Hippocampal formation (tissue), 2 donors: ENCODE results near the gene WAPL.
A peak's percentile ranks its signal among the peaks of the same experiment; 100 is the strongest.

Experiments
- DNase-seq, 2 donors: peaks; one replicate each; lab custom pipeline; 2025; lab: John Stamatoyannopoulos, UW

The WAPL gene

GRCh38 chr10:86411852-86412560 is 109.6 kb downstream of the WAPL start:
- no peak for DNase-seq

GRCh38 chr10:86411281-86411841 is 110.2 kb downstream of the WAPL start:
- peak in 1 of 2 donors; percentile 30 for DNase-seq

GRCh38 chr10:86410542-86411124 is 111.0 kb downstream of the WAPL start:
- DNase-seq: no peak

GRCh38 chr10:86409183-86409582 is 112.4 kb downstream of the WAPL start:
- DNase-seq: no peak

- DNase-seq: no peak
Observed at GRCh38 chr10:86403183-86403797, 118.3 kb downstream of the WAPL start.

- peak in 1 of 2 donors; percentile 18 for DNase-seq
Observed at GRCh38 chr10:86402283-86402941, 119.2 kb downstream of the WAPL start.

- peak in 1 of 2 donors; percentile 20 for DNase-seq
Observed at GRCh38 chr10:86401588-86402282, 119.9 kb downstream of the WAPL start.

- DNase-seq: peak in 1 of 2 donors; percentile 20
Observed at GRCh38 chr10:86400705-86401587, 120.6 kb downstream of the WAPL start.

- DNase-seq: peak; percentile 91
Observed at GRCh38 chr10:86399879-86400704, 121.5 kb downstream of the WAPL start.

- no peak for DNase-seq
Observed at GRCh38 chr10:86399514-86399878, 122.1 kb downstream of the WAPL start.

GRCh38 chr10:86397120-86397519 is 124.5 kb downstream of the WAPL start:
- no peak for DNase-seq

- no peak for DNase-seq
Observed at GRCh38 chr10:86393862-86394455, 127.6 kb downstream of the WAPL start.

- DNase-seq: no peak
Observed at GRCh38 chr10:86393362-86393761, 128.2 kb downstream of the WAPL start.

- no peak for DNase-seq
Observed at GRCh38 chr10:86392723-86393094, 128.9 kb downstream of the WAPL start.

GRCh38 chr10:86391986-86392722 is 129.4 kb downstream of the WAPL start:
- no peak for DNase-seq

- no peak for DNase-seq
Observed at GRCh38 chr10:86391236-86391840, 130.3 kb downstream of the WAPL start.

GRCh38 chr10:86390337-86391120 is 131.1 kb downstream of the WAPL start:
- no peak for DNase-seq
